GM12872 (cell line): ENCODE data around the gene SCGB1D2.

Experiments used
- TF ChIP-seq, protein P1 (sequence below): IDR thresholded peaks from 3 replicates; pipeline ENCODE4 v1.5.1; 2011; ENCODE audit warnings: low read depth, mild to moderate bottlenecking, low read length, moderate library complexity; ENCODE audit not compliant: insufficient read depth

SCGB1D2 gene

DNA sequence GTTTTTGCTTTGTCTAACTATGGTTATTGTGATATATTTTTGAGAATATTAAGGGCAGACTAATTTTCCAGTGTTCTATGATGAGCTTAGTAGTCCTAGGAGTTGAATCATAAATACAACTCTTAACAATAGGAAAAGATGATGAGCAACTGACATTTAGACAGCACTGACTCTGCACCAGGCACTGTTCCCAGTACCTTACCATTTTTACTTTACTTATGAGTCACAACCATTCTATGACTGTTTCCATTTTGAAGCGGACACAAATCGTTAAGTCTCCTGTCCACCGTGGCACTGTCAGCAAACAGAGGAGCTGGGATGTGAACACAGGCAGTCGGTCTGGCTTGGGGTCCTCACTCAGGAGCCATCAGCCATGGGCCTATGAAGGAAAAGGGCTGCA is 24.5 kb downstream of the SCGB1D2 start:
- TF ChIP-seq, protein P1, sequence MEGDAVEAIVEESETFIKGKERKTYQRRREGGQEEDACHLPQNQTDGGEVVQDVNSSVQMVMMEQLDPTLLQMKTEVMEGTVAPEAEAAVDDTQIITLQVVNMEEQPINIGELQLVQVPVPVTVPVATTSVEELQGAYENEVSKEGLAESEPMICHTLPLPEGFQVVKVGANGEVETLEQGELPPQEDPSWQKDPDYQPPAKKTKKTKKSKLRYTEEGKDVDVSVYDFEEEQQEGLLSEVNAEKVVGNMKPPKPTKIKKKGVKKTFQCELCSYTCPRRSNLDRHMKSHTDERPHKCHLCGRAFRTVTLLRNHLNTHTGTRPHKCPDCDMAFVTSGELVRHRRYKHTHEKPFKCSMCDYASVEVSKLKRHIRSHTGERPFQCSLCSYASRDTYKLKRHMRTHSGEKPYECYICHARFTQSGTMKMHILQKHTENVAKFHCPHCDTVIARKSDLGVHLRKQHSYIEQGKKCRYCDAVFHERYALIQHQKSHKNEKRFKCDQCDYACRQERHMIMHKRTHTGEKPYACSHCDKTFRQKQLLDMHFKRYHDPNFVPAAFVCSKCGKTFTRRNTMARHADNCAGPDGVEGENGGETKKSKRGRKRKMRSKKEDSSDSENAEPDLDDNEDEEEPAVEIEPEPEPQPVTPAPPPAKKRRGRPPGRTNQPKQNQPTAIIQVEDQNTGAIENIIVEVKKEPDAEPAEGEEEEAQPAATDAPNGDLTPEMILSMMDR = no peak

- TF ChIP-seq, protein P1 = no peak
Measured at GRCh38 chr11:62267050-62267449, 25.0 kb downstream of the SCGB1D2 start.

- TF ChIP-seq, protein P1 = no peak
Measured at GRCh38 chr11:62267576-62267975, 25.5 kb downstream of the SCGB1D2 start.

DNA sequence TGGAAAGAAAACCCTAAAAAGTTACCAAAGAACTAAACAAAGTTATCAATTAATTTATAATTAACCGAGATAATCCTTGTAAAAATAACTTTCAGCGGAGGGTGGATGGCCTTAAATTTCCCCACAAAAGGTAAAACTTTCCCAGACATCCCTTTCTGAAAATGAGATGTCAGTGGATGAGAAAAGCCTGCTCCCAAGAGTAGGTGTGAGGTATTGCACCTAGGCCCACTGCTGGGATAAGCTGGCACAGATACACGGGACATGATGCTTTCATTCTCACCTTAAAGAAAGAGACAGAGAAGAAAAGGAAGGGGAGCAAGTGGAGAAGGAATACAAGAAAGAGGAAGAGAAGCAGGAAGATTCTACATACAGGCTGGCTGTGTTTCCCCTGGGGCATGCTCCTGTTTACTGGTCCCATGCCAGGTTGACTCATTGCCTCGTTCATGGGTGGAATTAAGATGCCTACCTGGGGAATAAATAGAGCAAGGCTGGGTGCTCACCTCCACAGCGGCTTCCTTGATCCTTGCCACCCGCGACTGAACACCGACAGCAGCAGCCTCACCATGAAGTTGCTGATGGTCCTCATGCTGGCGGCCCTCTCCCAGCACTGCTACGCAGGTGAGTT is 27.7 kb downstream of the SCGB1D2 start, which contains the start of gene SCGB2A2:
TSS of gene SCGB2A2 (plus strand) at position 505 of the 625 bp plus-strand sequence. CDS start at position 564, 59 bp downstream.
- TF ChIP-seq, protein P1 = 0 out of 3 replicates have a peak, but pooled peaks have one; percentile 21

DNA sequence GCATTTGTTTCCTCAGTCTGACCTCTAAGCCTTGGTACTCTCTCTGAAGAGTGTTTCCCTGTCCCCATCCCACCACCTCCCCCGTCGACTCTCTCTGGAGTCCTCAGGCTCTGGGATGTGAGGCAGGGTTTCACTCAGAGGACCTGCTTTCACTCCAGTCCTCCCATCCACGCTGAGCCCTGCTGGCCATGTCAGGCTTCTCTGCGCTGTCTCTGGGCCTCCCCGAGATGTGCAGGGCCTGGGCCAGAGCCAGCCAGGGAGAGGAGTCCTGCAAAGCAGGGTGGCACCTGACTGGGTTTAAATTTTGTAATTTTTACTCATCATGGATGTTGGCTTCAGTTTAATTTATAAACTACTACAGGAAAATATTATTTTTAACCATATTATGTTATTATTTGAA is 31.2 kb downstream of the SCGB1D2 start:
- TF ChIP-seq, protein P1 = no peak

- TF ChIP-seq, protein P1 = no peak
Measured at GRCh38 chr11:62273789-62274275, 31.8 kb downstream of the SCGB1D2 start.

DNA sequence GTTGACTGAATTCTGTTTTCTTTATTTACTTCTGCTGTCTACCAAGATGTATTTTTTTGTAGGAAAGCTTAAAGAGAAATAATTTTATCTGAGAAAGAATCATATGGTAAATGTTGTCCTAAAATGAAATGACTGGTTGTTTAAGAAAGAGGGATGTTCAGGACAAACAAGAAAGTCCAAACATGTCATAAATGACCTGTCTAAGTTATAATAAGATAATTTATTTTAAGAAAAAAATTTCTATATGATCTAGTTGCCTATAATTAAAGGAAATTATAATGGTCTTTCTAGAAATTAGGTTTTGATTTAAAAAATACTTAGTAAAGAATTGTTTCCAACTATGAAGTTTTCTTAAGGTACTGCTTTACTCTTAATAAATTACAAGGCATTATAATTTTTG is 38.4 kb downstream of the SCGB1D2 start:
- TF ChIP-seq, protein P1 = no peak
